GM12891 (cell line): Measurements from ENCODE around the gene STAT2.

ENCODE experiments used
- PAX5 ChIP-seq: IDR thresholded peaks from 2 replicates; pipeline ENCODE4 v1.6.1; 2011; ENCODE audit warnings: low read length, moderate library complexity, mild to moderate bottlenecking; ENCODE audit not compliant: insufficient read depth, severe bottlenecking
- POLR2A ChIP-seq: IDR thresholded peaks from 2 replicates; pipeline ENCODE4 v1.6.1; 2011; ENCODE audit warnings: low read depth, low read length, control low read depth

- TF ChIP-seq POLR2A (no peak), PAX5 (no peak)
Measured at GRCh38 chr12:56346675-56347074, 13.2 kb downstream of the STAT2 start.
